GM21447 (cell line): Measurements from ENCODE around the gene PARP1.
A peak's percentile ranks its signal among the peaks of the same experiment; 100 is the strongest.
"Not testable (repeated sequence)": the region's sequence is repeated elsewhere in the genome, so short reads cannot be mapped to it uniquely, and the experiment has no call there.

ENCODE experiments used
- ATAC-seq: cut with Tn5 transposase; IDR thresholded peaks from one replicate; pipeline ENCODE4 v1.9.1; 2021; ENCODE audit not compliant: unreplicated experiment

The PARP1 gene

DNA sequence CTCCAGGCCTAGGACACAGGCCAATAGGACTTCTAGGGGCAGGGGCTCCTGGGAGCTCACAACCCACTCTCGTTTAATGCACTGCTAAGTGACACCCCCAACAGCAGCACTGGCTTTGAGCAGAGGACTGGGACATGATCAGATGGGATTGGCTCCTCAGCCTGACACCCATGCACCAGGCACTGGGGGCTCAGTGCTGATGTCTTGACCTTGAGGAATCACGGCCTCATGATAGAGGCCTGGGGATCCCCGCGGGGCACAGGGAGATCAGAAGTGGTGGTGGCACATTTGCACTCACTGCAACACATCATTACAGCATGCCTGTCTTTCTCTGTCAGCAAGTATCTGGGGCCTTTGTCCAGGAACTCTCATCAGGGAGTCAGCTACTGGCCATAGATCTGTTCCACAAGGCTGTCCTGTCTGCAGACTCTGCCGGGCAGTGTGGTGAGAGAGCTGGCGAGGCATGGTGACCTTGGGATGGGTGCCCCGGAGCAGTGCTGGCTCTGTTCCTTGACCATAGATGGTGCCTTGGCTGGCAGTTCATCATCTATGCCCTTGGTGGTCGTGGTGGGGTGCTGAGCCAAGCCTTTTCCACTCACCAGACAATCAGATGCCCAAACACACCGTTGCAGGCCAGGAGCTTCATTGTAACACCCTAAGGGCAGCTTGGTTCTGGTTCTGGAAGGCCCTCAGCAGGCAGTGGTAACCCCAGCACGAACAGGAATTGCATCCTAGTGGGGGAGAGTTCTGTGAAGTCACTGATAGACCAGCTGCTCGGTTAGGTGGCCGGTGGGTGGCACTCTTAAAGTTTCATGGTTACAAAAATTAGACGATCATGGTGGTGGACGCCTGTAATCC, 22.2 kb upstream of the PARP1 start:
- ATAC-seq: no peak

DNA sequence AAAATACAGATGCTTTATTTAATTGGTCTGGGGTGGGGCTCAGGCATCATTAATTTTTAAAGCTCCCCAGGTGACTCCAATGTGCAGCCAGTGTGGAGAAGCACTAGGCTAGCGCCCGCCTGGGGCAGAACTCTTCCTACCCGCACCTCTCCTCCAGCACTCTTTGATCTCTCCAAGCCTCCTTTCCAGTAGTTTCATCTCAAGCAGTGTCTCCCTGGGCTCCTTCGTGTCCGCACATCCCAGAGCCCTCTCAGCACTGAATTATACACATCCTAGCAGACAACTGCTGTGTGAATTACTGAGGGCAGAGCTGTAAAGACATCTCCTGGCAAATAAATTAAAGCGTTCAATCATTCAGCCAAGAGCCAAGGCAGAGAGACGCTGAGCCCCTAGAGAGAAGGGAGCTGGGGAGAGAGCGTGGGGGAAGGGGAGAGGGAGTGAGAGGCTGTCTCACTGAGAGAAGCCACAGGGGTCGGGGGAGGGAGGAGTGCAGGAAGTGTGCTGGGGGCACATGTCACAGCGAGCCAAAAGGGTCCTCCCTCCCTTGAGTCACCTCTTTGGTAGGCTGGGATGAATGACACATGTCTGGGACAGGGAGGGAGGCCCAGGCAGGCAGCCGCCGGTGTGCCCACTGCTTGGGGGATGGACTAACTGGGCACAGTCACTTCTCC, 21.0 kb upstream of the PARP1 start:
- ATAC-seq: no peak

DNA sequence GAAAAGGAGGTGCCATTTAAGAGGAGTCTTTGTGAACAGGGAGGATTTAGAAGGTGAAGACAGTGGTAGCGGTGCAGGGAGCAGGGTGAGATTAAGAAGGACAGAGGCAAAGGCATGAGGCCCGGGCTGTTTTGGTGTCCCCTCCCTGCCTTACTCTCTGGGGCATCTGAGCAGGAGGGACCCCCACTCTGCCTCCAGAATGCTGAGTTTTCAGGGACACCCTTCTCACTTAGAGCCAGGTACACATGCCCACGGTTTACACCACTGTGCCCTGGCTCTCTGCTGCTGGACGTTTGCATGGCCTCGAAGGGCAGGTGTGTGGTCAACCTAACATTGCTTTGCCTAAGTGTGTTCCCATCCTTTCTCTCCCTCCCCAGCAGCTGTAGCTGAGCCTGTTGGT, 20.5 kb upstream of the PARP1 start:
- ATAC-seq: no peak

DNA sequence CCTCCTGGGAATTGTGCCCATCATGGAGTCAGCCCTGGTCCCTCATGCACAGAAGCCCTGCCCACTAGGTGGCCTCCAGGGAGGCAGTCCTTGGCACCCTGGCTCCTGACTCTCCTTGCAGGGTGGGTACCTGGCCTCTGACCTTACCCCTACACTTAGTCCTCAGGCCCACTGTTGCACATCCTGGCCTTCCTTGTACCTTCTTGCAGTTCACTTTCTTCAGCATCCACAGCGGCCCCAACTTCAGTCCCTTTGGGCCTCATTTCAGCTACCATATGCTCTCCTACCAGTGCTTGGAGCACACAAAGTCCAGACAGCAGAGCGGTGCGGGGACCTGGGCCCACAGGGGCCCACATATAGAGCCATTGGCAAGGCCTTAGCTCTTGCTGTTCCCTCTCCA, 19.2 kb upstream of the PARP1 start:
- no peak for ATAC-seq

DNA sequence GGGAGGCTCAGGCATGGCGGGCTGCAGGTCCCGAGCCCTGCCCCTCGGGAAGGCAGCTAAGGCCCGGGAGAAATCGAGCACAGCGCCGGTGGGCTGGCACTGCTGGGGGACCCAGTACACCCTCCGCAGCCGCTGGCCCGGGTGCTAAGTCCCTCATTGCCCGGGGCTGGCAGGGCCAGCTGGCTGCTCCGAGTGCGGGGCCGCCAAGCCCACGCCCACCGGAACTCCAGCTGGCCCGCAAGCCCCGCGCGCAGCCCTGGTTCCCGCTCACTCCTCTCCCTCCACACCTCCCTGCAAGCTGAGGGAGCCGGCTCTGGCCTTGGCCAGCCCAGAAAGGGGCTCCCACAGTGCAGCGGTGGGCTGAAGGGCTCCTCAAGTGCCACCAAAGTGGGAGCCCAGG, 18.5 kb upstream of the PARP1 start:
- not testable (repeated sequence) for ATAC-seq

DNA sequence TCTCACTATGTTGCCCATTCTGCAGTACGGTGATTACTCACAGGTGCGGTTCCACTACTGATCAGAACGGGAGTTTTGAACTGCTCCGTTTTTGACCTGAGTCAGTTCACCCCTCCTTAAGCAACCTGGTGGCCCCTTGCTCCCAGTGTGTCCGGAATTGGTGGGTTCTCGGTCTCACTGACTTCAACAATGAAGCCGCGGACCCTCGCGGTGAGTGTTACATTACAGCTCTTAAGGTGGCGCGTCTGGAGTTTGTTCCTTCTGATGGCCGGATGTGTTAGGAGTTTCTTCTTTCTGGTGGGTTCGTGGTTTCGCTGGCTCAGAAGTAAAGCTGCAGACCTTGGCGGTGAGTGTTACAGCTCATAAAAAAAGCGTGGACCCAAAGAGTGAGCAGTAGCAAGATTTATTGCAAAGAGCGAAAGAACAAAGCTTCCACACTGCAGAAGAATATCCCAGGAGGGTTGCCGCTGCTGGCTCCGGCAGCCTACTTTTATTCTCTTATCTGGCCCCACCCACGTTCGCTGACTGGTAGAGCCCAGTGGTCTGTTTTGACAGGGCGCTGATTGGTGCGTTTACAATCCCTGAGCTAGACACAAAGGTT, 17.6 kb upstream of the PARP1 start:
- ATAC-seq: peak; percentile 63

DNA sequence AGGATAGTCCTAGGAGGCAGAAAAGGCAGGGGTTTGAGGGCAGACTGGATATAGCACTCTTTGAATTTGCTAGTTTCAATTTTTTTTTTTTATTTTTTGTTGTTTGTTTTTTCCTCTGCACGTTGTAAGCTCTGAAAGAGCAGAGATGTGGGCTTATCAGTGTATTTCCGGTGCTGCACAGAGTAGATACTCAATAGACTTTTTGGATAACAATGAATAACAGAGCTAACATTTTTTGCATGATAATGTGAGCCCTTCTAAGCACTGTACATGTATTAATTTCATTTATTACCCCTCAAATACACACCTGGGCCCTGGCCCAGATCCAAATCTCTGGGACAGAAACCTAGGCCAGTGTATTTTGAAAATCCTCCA, 17.1 kb upstream of the PARP1 start:
- peak; percentile 52 for ATAC-seq

DNA sequence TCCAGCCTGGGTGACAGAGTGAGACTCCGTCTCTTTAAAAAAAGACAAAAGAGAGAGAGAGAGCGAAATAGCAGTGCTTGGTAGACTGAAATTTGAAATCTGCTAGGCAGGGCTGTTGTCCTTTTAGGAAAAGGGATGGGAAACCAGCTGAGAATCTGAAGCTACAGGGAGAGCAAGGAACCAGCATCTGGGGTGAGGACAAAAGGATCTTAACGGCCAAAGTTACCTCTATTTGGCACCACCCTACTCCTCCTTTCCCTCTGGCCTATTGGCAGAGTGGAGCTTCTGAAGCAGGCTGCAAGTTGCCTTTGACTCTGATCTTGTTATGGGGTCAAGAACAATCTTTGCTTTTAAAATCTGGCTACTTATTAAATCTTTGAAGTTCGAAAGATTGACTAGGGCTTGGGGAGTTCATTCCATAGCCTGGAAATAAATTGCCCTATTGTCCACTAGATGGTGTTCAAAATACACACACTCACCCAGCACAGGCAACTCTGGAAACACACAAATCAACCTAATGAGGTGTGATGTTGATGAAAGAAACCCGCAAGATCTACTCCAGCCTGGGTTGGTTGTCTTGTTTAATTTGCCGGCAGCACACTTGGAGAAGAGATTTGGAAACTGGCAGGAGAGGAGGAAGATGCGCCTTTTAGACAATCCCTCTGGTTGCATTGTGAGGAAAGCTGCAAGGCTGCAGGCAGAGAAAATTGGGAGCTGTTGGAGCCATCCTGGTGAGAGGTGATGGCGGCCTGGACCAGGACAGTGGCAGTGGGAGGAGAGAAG, 16.5 kb upstream of the PARP1 start:
- no peak for ATAC-seq

DNA sequence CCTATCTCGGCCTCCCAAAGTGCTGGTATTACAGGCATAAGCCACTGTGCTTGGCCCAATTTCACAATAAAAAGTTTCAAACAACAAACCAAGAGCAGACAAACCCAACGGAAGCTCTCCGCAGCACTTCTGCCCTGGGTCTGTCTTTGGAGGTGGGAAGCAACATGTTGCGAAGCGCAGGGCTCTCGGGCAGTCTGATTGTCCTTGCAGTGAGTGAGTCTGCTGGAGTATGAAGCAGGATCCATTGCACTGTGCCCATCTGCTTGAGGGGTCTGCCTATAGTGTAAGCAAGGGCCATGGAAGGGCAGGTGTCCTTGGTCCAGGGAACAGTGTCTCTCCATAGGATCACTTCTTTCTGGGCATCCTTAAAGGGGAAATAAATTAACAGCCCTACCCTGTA, 14.6 kb upstream of the PARP1 start:
- ATAC-seq: no peak

DNA sequence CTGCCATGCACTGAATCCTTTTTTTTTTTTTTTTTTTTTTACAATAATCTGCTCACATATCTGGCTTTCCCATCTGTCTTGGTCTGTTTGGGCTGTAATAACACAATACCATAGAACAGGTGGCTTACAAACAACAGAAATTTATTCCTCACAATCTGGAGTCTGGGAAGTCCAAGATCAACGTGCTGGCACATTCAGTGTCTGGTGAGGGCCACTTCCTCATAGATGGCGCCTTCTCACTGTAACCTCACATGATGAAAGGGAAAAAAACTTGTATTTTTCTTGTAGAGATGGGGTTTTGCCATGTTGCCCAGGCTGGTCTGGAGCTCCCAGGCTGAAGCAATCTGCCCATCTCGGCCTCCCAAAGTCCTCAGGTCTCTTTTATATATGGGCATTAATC, 13.0 kb upstream of the PARP1 start:
- ATAC-seq: no peak

DNA sequence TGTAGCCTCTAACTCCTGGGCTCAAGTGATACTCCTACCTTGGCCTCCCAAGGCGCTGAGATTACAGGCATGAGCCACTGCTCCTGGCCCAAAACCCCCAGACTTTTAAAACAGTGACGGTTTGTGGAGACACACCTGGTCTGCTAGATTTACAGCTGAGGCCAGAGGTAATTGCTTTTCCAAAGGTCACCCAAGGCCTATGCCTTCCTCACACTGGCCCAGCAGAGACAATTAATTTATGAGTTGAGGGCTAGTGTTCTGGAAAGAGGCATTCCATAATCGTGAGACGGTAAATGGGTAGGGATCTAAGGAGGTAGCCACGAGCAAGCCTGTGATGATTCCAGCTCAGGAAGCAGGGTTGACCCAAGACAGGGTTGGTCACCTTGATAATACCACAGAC, 12.4 kb upstream of the PARP1 start:
- ATAC-seq: no peak

DNA sequence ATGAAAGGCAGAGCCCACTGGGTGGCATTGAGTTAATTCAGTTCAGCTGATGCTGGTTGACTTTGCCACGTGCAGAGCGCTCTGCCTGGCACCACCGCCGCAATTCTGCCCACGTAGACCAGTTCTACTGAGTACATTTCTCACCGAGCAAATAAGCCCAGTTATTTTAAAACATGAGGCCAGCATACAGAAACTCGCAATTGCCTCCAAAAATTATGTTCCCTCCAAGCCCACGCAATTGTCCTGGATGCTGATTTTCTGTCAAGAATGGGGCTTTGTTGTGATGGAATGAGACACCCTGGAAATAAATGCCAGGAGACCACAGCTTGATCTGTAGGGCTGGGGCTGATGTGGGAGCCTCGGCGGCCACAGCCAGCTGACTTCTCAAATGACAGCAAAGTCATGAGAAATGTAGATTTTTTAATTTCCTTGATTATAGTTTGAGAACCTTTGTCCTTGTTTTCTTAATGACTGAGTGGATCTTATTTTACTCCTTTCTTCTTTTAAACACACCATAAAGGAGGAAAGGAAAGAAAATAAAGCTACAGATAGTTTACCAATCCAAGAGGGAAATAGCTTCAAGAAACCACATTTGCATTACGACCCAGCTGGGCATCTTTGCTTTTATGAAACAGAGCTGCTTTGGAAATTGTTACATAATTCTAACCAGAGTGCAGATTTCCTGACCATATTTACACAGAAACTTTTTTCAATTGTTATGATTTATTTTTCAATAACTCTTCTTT, 11.6 kb upstream of the PARP1 start:
- no peak for ATAC-seq

DNA sequence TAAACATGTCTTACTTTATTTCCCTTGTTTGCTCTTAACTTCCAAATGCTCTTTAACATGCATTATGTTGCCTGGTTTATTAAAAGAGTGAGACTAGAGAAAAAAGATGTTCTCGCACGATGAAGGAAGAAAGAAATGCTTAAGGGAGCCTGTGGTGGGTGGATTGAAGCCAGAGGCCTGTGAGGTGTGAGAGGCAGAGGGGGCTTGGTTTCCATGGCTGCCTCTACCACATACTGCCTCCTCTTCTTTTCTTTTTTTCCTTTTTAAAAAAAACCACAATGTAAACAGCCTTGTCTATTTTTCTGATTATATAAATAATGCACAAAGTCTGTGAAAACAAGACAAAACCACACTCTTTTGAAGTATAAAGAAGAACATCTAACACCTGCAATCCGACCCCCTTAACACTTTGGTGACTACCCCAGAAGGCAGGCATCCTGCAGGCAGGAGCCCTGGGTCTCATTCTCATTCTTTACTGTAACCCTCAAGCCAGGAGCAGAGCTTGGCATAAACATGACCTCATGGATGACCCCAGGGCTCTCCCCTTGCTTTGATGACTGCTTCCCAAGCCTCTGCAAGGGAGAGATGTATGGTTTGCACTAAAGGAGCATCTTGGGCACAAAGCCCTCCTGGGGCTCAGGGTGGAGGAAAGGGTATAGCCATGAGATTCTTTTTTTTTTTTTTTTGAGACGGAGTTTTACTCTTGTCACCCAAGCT, 10.1 kb upstream of the PARP1 start:
- ATAC-seq: no peak

DNA sequence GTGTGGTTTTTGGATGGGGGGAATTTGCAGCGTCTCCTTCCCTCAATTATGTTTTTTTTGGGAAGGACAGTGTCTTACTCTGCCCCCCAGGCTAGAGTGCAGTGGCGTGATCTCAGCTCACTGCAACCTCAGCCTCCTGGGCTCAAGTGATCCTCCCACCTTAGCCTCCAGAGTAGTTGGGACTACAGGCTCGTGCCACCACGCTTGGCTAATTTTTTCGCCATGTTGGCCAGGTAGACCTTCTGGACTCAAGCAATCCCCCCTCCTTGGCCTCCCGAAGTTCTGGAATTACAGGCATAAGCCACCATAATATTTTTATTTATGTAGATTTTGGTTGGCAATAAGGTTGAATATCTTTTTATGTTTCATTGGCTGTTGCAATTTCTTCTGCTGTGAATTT, 9.5 kb upstream of the PARP1 start:
- no peak for ATAC-seq

DNA sequence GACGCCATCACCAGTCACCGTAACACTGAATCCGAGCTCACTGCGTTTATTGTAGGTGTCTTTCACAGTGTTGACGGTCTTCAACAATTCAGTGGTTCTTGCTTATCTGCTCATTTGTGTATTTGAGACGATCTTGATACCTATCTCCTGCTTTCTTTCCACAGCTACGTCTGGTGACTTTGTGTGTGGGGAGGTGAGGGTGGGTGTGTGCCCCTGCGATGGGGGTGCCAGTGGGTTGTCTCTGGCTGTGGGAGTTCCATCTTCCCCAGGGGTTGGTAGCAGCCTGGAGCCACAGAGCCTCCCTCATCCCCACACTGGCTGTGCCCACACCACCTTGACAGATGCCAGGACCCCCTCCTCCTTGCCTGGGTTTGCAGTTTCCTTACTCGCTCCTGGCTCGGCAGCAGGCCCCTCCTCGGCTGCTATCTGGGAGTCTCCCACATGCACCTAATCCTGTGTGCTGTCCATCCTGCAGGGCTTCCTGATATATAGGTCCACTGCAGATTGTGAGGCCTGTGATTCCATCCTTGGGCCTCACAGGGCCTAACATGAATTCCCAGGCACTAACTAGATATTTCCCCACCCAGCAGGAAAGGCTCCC, 6.3 kb upstream of the PARP1 start:
- no peak for ATAC-seq

DNA sequence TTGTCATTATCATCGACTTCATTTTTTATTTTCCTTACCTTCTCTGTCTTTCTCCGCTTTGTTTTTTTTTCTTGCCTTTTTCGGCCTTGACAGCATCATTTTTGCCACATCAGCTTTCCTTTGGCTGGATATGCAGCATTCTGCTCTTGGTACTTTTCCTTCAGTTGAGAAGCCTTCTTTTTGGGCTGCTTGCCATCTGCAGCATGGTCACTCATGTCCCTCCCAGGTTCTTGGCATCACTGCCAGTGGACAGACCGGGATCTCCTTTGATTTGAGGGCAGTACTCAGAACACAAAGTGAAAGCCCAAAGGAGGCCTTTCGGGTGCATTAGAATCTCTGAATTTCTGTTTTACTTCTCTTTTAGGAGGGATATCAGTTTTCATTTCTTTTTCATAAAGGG, 3.7 kb upstream of the PARP1 start:
- ATAC-seq: no peak

DNA sequence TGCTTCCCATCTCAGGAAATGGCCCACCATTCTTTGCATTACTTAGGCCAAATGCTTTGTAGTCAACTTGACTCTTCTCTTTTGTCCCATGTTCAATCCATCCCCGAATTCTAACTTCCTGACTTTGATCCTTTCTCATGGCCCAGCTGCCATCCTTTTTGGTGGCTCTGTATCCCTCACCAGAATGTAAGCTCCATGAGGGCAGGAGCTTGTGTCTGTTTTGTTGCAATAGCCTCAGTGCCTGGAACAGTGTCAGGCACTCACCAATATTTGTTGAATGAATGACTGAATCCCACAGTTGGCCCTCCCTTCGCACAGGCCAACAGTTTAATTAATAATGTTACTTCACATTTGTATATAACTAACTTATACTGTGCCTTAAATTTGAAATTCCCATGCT, 3.1 kb upstream of the PARP1 start:
- no peak for ATAC-seq

DNA sequence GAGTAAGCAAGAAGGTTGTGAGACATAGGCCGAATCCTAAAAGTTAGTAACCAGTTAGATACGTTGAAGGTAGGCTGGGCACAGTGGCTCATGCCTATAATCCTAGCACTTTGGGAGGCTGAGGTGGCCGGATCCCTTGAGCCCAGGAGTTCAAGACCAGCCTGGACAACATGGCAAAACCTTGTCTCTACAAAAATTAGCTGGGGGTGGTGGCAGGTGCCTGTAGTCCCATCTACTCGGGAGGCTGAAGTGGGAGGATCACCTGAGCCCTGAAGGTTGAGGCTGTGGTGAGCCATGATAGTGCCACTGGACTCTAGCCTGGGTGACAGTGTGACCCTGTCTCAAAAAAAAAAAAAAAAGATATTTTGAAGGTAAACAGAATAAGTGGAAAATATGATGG, 1.5 kb upstream of the PARP1 start:
- ATAC-seq: no peak

DNA sequence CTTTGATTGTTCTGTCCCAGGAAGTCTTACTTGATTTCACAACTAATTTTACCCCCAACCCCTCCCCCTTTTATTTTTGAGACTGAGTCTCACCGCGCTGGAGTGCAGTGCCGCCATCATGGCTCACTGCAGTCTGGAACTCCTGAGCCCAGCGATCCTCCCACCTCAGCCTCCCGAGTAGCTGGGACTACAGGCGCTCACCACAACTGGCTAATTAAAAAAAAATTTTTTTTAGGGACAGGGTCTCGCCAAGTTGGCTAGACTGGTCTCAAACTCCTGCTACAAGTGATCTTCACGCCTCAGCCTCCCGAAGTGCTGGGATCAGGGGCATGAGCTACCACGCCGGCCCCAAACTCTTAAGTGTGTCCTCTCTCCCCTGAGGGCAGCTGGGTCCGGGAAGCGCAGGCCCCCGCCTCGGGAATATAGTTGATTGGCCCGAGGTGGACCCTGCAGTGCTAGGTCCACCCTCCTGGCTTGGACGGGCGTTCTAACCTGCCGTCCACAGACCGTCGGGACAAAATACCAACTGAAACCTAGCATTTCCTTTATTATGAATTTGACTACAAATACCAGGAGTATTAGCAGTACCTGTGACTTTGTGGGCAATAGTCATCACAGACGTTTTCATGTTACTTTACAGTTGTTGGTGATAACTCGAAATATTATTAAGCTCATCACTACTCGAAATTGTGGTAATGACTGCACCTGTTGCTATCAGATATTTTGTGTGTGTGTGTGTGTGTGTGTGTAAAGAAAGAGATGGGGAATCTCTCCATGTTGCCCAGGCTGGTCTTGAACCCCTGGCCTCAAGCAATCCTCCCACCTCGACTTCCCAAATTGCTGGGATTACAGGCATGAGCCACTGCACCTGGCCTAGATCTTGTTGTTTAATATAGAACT, 642 bp upstream of the PARP1 start:
- ATAC-seq: no peak
